Progenitor cell of endocrine pancreas (in vitro differentiated cells): ENCODE results near the gene E2F4. TPM values are rescaled to one million over a fixed set of nuclear protein-coding genes. Genes with fewer than 3 reads are reported as not detected.

ENCODE experiments used
- DNase-seq: peaks from one replicate; pipeline ENCODE4 v3.0.0; 2021; ENCODE audit warnings: low spot score; ENCODE audit not compliant: unreplicated experiment
- H3K27ac Mint-ChIP-seq: 2 replicates; pipeline ENCODE4 v1.8.0; 2021; ENCODE audit warnings: mild to moderate bottlenecking, moderate library complexity, mixed read lengths
- H3K27me3 Mint-ChIP-seq: 2 replicates; pipeline ENCODE4 v1.8.0; 2021; ENCODE audit warnings: mixed read lengths
- H3K36me3 Mint-ChIP-seq: 2 replicates; pipeline ENCODE4 v1.8.0; 2022; ENCODE audit warnings: mixed read lengths; ENCODE audit not compliant: insufficient read depth
- H3K4me1 Mint-ChIP-seq: 2 replicates; pipeline ENCODE4 v1.8.0; 2021; ENCODE audit warnings: low read depth, mixed read lengths
- H3K4me3 Mint-ChIP-seq: 2 replicates; pipeline ENCODE4 v1.8.0; 2021; ENCODE audit warnings: low read depth, mild to moderate bottlenecking, moderate library complexity, mixed read lengths
- H3K9me3 Mint-ChIP-seq: 2 replicates; pipeline ENCODE4 v1.8.0; 2021; ENCODE audit warnings: low read depth, mixed read lengths
- CTCF ChIP-seq: fragments of 200-600 bp; sonication (generic); IDR thresholded peaks from one replicate; pipeline ENCODE4 v1.5.0; 2021; ENCODE audit warnings: antibody characterized with exemption, mild to moderate bottlenecking; ENCODE audit not compliant: unreplicated experiment
- total RNA-seq: library from RNA; stranded (reverse); gene quantifications from 2 replicates; pipeline ENCODE4 v1.2.1, GENCODE V29; 2021

The E2F4 gene
- total RNA-seq, 1 donor from 2014 or later: 82.1 TPM

GRCh38 chr16:67204076-67204475 lies 12.1 kb downstream of the E2F4 start:
- H3K4me1 Mint-ChIP-seq: peaks cover 3% of the 10 kb centered on the region
- no peak for DNase-seq
- no peak overlapping the region for H3K27ac Mint-ChIP-seq
- no peaks in the 10 kb centered on the region for H3K36me3 Mint-ChIP-seq
- no peaks in the 10 kb centered on the region for H3K9me3 Mint-ChIP-seq
- H3K27me3 Mint-ChIP-seq: no peaks in the 10 kb centered on the region
- no peak for TF ChIP-seq CTCF
- no peak overlapping the region for H3K4me3 Mint-ChIP-seq

- Mint-ChIP-seq H3K4me3 (no peak overlapping the region), H3K27ac (no peak overlapping the region), H3K4me1 (no peaks in the 10 kb centered on the region), H3K27me3 (peaks cover 3% of the 10 kb centered on the region), H3K36me3 (no peaks in the 10 kb centered on the region), H3K9me3 (no peaks in the 10 kb centered on the region)
- no peak for TF ChIP-seq CTCF
- DNase-seq: no peak
Measured at GRCh38 chr16:67206129-67206837, 14.3 kb downstream of the E2F4 start.

- Mint-ChIP-seq H3K27ac (no peak overlapping the region), H3K9me3 (no peaks in the 10 kb centered on the region), H3K36me3 (no peaks in the 10 kb centered on the region), H3K4me1 (no peaks in the 10 kb centered on the region), H3K4me3 (no peak overlapping the region), H3K27me3 (peaks cover 6% of the 10 kb centered on the region)
- TF ChIP-seq CTCF: no peak
- DNase-seq: no peak
Measured at GRCh38 chr16:67206838-67207248, 14.9 kb downstream of the E2F4 start.

- Mint-ChIP-seq H3K27ac (no peak overlapping the region), H3K27me3 (peaks cover 7% of the 10 kb centered on the region), H3K36me3 (no peaks in the 10 kb centered on the region), H3K4me1 (no peaks in the 10 kb centered on the region), H3K9me3 (no peaks in the 10 kb centered on the region), H3K4me3 (no peak overlapping the region)
- DNase-seq: no peak
- TF ChIP-seq CTCF: no peak
Measured at GRCh38 chr16:67207249-67208091, 15.5 kb downstream of the E2F4 start.

GRCh38 chr16:67208154-67208896 lies 16.4 kb downstream of the E2F4 start:
- Mint-ChIP-seq H3K27ac (no peak overlapping the region), H3K27me3 (peaks cover 7% of the 10 kb centered on the region), H3K36me3 (no peaks in the 10 kb centered on the region), H3K4me1 (no peaks in the 10 kb centered on the region), H3K4me3 (no peak overlapping the region), H3K9me3 (no peaks in the 10 kb centered on the region)
- DNase-seq: no peak
- no peak for TF ChIP-seq CTCF
